Measurements from ENCODE around the gene QSOX2. TPM values are rescaled to one million over a fixed set of nuclear protein-coding genes. Genes with fewer than 3 reads are reported as not detected.

Gene QSOX2
- total and polyA plus RNA-seq, 4 donors = 0.79 to 12.7 (median 4.3) TPM

GRCh38 chr9:136264441-136265405, 19.1 kb upstream of the QSOX2 start:
- no peak for DNase-seq (ENCODE audit: low spot score)
- 83% methylated on average over 24 of the region's 24 CpGs for WGBS
- Histone ChIP-seq H3K36me3 (ENCODE audit: control insufficient read depth in 4 of 4, insufficient read depth in 3 of 4, low read depth in 1 of 4, low read length in 3 of 4) (no peaks in the 10 kb centered on the region), H3K27ac (ENCODE audit: low read depth in 1 of 2, low read length in 2 of 2) (no peak overlapping the region), H3K9me3 (ENCODE audit: control insufficient read depth in 4 of 4, low read length in 3 of 4) (no peaks in the 10 kb centered on the region), H3K9ac (ENCODE audit: low read depth in 1 of 2, low read length in 2 of 2) (no peak overlapping the region), H3K4me3 (ENCODE audit: low read depth in 1 of 3, low read length in 3 of 3) (no peak overlapping the region), H3K4me1 (ENCODE audit: control insufficient read depth in 4 of 4, insufficient read depth in 4 of 4, low read length in 3 of 4) (peaks cover 0 to 5% (median 2%) of the 10 kb centered on the region in 4 donors), H3K27me3 (ENCODE audit: control insufficient read depth in 4 of 4, insufficient read depth in 4 of 4, low read length in 3 of 4) (no peaks in the 10 kb centered on the region)
- TF ChIP-seq ATF3 (IDR thresholded peaks at IDR 0.05) = no peak
- no peak for TF ChIP-seq RAD21 (IDR thresholded peaks at IDR 0.05)
- no peak for TF ChIP-seq ZBTB33 (IDR thresholded peaks at IDR 0.05)
- TF ChIP-seq TAF1 (conservative IDR thresholded peaks at IDR 0.05) = no peak
- TF ChIP-seq CTCF (IDR thresholded peaks at IDR 0.05; ENCODE audit: low read depth, low read length, missing input control) = no peak
- no peak for TF ChIP-seq JUND (IDR thresholded peaks at IDR 0.05)
- no peak for TF ChIP-seq EGR1 (IDR thresholded peaks at IDR 0.05; ENCODE audit: low read depth in 2 of 2)
- no peak for TF ChIP-seq SP1 (IDR thresholded peaks at IDR 0.05)
- no peak for TF ChIP-seq HNF4G (IDR thresholded peaks at IDR 0.05)
- no peak for TF ChIP-seq REST (IDR thresholded peaks at IDR 0.05)

- Histone ChIP-seq H3K4me3 (ENCODE audit: low read depth in 1 of 3, low read length in 3 of 3) (no peak overlapping the region), H3K4me1 (ENCODE audit: control insufficient read depth in 4 of 4, insufficient read depth in 4 of 4, low read length in 3 of 4) (peaks cover 0 to 5% (median 2%) of the 10 kb centered on the region in 4 donors), H3K27me3 (ENCODE audit: control insufficient read depth in 4 of 4, insufficient read depth in 4 of 4, low read length in 3 of 4) (no peaks in the 10 kb centered on the region), H3K9me3 (ENCODE audit: control insufficient read depth in 4 of 4, low read length in 3 of 4) (no peaks in the 10 kb centered on the region), H3K27ac (ENCODE audit: low read depth in 1 of 2, low read length in 2 of 2) (no peak overlapping the region), H3K9ac (ENCODE audit: low read depth in 1 of 2, low read length in 2 of 2) (no peak overlapping the region), H3K36me3 (ENCODE audit: control insufficient read depth in 4 of 4, insufficient read depth in 3 of 4, low read depth in 1 of 4, low read length in 3 of 4) (no peaks in the 10 kb centered on the region)
- WGBS = 84% methylated on average over 19 of the region's 19 CpGs
- DNase-seq (ENCODE audit: low spot score) = no peak
- TF ChIP-seq NR2F2 (IDR thresholded peaks at IDR 0.05) (no peak), SP1 (IDR thresholded peaks at IDR 0.05) (no peak), JUND (IDR thresholded peaks at IDR 0.05) (no peak), CTCF (IDR thresholded peaks at IDR 0.05; ENCODE audit: low read depth, low read length, missing input control) (no peak), HNF4A (conservative IDR thresholded peaks at IDR 0.05) (no peak), YY1 (IDR thresholded peaks at IDR 0.05) (no peak), ATF3 (IDR thresholded peaks at IDR 0.05) (no peak), MAX (IDR thresholded peaks at IDR 0.05) (no peak), FOXA1 (IDR thresholded peaks at IDR 0.05) (no peak), RAD21 (IDR thresholded peaks at IDR 0.05) (no peak), RXRA (IDR thresholded peaks at IDR 0.05) (no peak)
These were observed 18.4 kb upstream of the QSOX2 start for GRCh38 chr9:136264031-136264430.

Data from liver (tissue), 9 donors.